ENCODE measurements around the gene FCN3.
"Not testable (repeated sequence)": the region's sequence is repeated elsewhere in the genome, so short reads cannot be mapped to it uniquely, and the experiment has no call there.

The FCN3 gene

GRCh38 chr1:27398405-27399149, 24.0 kb upstream of the FCN3 start:
- DNase-seq = no peak

GRCh38 chr1:27397749-27398148, 23.1 kb upstream of the FCN3 start:
- DNase-seq = no peak

- DNase-seq = no peak
Measured at GRCh38 chr1:27397110-27397509, 22.5 kb upstream of the FCN3 start.

- peak; percentile 52 for DNase-seq
Measured at GRCh38 chr1:27395441-27396195, 21.0 kb upstream of the FCN3 start.

GRCh38 chr1:27394925-27395324, 20.3 kb upstream of the FCN3 start:
- DNase-seq = no peak

- DNase-seq = no peak
Measured at GRCh38 chr1:27394282-27394658, 19.6 kb upstream of the FCN3 start.

- no peak for DNase-seq
Measured at GRCh38 chr1:27393641-27394281, 19.1 kb upstream of the FCN3 start.

GRCh38 chr1:27392778-27393635, 18.4 kb upstream of the FCN3 start:
- no peak for DNase-seq

GRCh38 chr1:27392096-27392777, 17.6 kb upstream of the FCN3 start, which contains the start of gene GPR3:
TSS of gene GPR3 (plus strand) at chr1:27392622. CDS start at chr1:27393799, 1,177 bp downstream.
- peak; percentile 92 for DNase-seq

GRCh38 chr1:27391511-27392095, 17.0 kb upstream of the FCN3 start:
- DNase-seq = peak; percentile 48

GRCh38 chr1:27388337-27389005, 13.8 kb upstream of the FCN3 start:
- peak; percentile 41 for DNase-seq

- not testable (repeated sequence) for DNase-seq
Measured at GRCh38 chr1:27384797-27385196, 10.2 kb upstream of the FCN3 start.

GRCh38 chr1:27383661-27384060, 9.0 kb upstream of the FCN3 start:
- no peak for DNase-seq

GRCh38 chr1:27383039-27383605, 8.5 kb upstream of the FCN3 start, which contains the start of gene CD164L2:
TSS of gene CD164L2 (minus strand) at chr1:27383333. CDS start at chr1:27383239, 94 bp downstream.
- DNase-seq = no peak

- no peak for DNase-seq
Measured at GRCh38 chr1:27381969-27382762, 7.5 kb upstream of the FCN3 start.

GRCh38 chr1:27380766-27381733, 6.4 kb upstream of the FCN3 start:
- no peak for DNase-seq

- DNase-seq = no peak
Measured at GRCh38 chr1:27380224-27380623, 5.6 kb upstream of the FCN3 start.

- no peak for DNase-seq
Measured at GRCh38 chr1:27379564-27380122, 5.0 kb upstream of the FCN3 start.

Data from NCI-H1092 (cell line).